ENCODE measurements around the gene SRGAP2B.
"Not testable (repeated sequence)": the region's sequence is repeated elsewhere in the genome, so short reads cannot be mapped to it uniquely, and the experiment has no call there.

The SRGAP2B gene

DNA sequence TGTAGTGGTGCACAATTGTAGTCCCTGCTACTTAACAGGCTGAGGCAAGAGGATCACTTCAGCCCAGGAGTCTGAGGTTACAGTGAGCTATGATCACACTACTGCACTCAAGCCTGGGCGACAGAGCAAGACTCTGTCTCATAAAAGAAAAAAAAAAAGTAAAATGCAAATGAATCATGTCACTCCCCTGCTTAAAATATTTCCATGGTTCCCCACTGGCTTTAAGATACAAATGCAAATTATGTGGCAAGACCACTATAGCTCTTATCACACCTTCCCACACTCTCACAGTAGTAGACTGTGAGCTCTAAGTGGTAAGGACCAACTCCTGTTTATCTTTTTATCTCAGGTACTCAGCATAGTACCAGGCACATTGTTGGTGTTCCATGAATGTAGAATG, 53.6 kb downstream of the SRGAP2B start:
- not testable (repeated sequence) for DNase-seq

DNA sequence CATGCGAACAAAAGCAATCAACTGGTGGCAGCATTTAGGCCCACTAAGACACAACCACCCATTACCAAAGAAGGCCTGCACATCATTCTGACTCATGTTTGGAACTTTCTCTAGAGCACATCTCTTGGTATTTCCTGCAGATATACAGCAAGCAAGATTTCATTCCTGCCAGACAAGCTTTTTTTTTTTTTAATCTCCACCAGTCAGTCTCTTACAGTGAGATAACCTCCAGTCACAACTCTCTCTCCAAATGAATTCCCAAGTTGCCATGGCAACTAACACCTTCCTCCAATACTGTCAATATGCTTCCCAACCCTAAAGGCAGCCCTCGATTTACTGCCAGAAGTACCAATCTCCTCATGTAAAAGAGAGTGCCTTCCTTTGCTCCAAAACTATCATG, 59.1 kb downstream of the SRGAP2B start:
- DNase-seq, result not testable (repeated sequence)

DNA sequence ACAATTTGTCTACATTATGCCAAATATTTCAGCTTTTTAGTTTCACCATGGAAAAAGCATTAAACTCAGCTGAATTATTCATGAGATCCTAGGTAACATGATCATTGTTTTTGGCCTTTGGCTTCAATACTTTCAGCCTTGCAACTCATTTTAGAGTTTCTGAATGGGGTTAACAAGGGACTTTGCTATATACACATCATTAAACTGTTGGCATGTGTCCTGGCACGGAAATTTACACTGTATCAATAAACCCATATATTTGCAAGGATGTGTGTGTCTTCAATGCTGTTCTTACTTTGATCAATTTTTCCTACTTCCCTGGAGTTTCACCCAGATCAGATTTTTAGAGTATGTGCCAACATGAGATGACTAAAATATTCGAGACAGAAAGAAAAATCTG, 61.6 kb downstream of the SRGAP2B start:
- not testable (repeated sequence) for DNase-seq

DNA sequence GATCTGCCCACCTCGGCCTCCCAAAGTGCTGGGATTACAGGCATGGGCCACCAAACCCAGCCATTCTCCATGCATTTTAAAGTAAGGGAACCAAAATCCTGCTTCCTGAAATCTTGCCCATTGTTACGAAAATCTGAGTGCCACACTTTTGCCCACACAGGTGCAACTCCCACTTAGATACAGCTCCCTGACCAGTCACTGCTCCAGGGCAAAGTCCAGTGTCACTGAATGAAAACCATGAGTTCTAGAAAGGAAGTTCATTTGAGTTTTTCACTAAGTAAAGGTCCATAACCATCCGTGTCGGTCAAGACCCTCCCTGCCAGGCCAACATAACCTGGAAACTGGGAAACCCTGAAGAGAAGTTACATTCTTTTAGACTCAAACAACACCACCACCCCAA, 67.9 kb downstream of the SRGAP2B start:
- DNase-seq, result not testable (repeated sequence)

DNA sequence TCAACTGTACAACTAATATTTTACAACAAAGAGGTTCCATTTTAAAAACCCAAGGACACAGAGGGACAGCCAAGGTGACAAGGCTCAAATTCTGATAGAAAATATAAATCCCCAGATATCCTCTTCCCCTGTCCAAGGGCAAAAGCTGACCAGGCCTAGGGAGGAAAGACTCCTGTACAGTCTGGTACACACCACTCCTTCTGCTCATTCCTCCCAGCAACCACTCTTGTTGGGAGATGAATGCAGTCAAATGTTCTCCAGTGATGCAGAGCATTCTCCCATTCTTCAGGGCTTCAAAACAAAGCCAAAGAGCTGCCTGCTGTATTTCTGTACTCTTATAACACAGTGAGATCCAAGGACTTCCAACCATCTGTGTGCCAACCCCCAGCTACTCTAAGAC, 69.8 kb downstream of the SRGAP2B start:
- DNase-seq, result not testable (repeated sequence)

DNA sequence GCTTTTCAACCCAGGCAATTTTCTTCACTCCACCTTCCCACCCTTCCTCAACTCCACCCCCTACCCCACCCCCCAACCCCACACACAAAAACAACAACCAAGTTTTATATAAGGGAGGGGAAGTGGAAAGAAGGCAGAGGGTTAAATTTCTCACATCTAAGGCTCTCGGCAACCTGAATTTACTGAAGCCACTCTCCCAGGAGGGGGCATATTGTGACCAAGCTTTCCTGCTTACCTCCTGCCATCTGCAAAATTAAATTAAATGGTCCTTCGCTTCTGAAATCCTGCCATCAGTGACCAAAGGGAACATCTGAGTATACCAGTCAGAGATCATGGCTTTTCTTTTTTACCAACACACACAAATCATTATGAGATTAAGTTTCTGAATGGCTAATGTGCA, 72.9 kb downstream of the SRGAP2B start:
- DNase-seq, result not testable (repeated sequence)

DNA sequence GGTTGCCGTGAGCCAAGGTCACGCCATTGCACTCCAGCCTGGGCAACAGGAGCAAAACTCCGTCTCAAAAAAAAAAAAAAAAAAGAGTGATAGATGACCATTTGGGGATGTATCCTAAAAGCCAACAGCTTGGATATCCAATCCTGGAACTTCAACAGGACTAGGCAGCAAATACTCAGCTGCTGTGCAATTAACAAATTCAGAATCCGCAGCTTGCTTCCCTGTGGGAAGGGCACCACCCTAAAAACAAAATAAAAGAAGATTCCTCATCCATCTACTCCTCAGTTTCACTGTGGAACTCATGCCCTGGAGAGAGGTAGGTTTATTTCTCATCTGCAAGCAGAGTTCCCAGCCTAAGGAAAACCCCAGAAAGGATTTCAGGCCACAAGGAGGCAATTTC, 73.4 kb downstream of the SRGAP2B start:
- not testable (repeated sequence) for DNase-seq

DNA sequence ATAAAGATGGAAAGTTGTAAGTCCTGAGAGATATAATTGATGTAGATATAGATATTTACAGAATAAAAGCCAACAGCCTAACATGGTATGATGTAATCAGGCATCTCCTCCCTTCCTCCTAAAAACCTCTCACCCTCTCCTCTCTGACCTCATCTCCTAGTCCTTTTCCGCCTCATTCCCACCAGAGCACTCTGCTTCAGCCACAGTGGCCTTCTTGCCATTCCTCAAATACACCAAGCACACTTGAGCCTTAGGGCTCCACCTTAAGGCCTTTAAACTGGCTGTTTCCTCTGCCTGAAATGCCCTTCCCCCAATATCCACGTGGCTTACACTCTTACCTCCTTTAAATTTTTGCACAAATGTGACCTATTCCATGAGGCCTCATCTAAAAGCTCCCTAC, 75.4 kb downstream of the SRGAP2B start:
- not testable (repeated sequence) for DNase-seq

DNA sequence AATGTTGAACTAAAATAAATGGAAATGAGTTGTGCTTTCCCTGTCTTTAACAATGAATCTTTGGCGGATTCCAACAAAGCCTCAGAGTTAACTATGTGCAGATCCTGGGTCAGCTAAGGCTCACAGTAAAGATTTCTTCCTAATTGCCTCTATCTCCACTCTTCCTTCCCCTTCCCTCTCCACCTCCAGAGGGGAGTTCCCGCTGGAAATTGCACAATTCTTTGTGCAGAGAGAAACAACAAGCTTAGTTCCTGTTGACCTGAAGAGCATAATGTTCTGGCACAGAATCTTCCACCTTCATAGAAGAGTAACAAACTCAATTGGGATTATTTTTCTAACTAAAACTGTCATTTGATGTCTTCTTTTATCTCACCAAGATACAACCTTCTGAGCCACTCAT, 77.4 kb downstream of the SRGAP2B start:
- DNase-seq, result not testable (repeated sequence)

DNA sequence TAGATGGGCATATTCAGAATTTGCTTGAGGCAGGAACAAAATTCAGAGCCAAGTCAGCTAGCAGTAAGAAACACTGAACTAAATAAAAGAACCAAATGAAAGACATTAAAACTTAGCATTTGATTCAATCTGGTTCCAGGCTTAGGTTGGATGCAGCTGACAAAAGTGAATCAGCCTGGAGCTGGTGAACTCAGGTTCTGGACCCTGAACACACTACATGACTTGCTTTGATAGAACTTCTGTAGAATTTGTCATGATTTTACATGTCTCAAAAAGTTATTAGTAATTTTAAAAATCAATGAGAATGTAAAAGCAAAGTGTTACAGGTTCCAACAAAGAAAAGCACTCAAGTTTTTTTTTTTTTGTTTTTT, 78.7 kb downstream of the SRGAP2B start:
- not testable (repeated sequence) for DNase-seq

DNA sequence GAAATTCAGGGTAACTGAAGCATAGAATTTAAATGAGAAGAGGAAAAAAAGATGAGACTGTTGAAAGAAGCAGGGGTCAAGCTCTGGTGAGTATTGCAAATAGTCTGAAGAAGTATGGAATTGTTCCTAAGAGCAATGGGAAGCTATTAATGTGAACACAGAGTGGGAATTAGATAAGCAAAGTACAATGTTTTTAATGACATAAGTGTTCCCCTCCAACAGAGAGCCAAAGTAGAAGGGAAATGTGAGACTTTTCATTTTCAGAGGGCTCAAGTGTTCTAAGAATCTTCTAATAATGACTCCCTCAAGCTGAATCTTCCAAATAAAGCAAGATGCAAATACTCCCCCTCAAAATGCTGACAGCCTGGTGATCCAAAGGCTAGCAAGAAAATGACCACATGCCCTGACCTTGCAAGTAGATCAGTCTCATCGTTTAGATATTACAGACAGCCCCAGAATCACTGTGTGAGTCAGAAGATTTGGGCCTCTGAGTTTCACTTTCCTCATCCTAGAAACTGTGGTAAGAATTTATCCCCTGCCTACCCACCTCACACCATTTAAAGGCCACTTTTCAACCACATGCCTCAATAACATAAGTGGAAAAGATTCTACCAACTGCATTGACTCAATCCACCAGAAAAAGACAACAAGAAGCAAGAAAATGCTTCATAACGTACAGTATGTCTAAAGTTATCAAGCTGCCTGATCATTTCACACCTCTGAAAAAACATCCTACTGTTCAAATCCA, 79.2 kb downstream of the SRGAP2B start:
- DNase-seq, result not testable (repeated sequence)

DNA sequence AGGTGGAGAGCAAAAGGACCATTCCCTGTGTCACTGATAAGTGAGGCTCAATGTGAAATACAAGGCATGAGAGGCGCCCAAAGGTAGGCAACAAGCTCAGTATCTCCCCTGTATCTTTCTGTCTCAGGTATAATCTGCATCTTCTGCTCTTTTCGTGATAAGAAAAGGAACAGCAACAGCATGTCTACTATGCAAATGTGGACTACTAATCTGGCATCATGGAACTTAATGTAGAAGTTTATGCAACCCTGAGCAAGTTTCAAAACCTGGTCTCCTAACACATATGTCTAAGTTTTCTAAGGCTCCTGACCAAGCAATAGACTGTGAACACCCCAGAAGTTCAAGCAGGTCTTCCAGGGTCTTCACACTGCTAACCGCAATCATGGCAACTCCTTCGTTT, 81.8 kb downstream of the SRGAP2B start:
- DNase-seq, result not testable (repeated sequence)

DNA sequence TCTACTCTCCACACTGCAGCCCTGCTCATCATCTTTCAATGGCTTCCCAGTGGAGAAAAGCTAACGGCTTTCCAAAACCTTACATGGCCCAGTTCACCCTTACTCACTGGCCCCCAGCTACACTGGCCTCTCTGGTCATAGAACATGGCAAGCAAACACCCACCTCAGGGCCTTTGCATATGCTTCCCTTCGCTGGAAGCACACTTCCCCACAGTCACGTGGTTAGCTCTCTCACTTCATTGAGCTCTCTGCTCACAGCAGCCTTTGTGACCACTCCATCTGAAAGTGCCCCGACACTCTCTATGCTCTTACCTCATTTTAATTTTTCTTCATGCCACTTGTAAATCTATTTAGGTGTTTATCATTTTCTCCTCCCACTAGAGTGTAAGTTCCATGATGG, 83.3 kb downstream of the SRGAP2B start:
- not testable (repeated sequence) for DNase-seq

DNA sequence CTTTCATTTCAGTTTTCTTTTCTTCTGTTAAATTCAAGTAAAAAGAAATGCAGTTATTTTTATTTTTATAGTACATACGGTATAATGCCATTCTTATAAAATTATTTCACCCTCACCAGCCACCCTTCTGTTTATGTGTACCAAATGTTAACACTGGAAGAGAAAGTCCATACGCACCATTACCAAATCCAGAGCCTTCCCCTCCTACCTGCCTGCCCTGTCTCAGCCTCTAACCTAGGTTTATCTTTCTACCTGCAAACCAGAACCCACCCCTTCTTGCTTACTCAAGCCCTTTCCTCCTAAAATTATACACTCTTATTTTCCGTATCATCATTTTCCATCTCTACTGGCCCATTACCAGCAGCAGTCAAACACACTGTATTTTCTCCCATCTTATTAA, 84.5 kb downstream of the SRGAP2B start:
- not testable (repeated sequence) for DNase-seq

DNA sequence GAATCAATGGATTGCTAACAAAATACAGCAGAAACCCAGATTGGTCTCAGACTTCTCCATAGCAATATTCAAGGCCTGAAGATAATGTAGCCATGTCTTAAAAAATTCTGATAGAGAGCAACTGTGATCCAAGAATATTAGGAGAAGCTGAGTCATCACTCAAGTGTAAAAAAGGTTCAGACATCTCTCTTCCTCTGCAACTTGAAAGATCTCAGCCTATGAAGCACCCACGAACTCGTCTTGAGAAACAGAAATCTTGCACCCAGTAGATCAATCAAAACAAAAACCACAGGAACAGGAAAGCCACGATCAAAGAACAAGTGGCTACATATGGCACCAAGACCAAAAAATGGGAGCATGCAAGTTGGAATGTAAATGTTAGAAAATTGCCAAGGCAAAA, 85.2 kb downstream of the SRGAP2B start:
- not testable (repeated sequence) for DNase-seq

DNA sequence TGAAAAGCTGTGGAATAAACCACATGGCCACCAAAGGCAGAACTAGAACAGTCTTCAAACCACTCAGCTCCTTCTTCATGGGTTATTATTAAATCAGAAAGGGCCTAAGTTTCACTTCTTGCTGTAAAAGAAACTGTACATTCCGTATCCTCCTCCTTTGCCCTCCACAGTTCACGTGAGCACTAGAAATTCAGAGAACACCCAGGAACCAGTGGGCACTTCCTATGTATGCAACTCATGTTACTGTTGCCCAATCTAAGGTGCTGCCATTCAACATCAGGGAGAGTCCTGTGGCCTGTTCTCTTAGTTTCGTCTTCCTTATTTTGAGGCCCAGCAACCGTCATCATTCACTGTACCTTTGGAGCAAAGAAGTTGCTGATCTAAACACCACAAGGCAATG, 86.7 kb downstream of the SRGAP2B start:
- DNase-seq, result not testable (repeated sequence)

DNA sequence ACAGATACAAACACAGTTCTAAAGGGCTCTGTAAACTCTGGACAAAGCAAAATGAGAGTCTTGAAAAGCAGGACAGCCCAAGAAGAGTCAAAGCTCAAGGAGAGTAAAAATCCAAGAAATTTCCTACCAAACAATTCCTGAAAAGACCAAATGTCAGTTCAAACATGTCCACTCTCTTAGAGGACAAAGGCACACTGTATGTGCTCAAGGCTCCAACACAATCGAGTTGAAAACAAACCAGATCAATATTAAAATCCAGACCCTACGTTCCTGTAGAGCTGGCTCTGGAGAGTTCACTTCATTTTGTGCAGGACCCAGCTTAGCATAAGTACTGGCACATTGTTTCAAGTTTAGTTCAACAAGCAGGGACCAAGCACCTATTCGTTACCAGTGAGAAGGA, 90.0 kb downstream of the SRGAP2B start:
- not testable (repeated sequence) for DNase-seq

DNA sequence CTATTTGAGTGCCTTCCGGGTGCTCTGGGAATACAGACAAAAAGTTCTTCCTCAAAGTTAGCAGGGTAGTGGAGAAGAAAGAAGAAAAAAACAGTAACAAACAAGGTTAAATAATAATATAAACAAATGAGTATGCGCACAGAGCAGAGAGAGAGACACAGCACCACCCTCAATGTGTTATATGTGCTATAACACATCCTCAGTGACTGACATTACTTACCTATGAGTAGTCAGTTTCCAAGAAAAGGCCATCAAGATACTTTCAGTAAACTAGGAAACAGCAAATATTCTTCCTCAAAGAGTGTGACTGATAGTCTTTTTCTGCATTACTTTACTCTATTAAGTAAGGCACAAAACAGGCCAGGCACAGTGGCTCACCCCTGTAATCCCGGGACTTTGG, 93.7 kb downstream of the SRGAP2B start:
- not testable (repeated sequence) for DNase-seq

DNA sequence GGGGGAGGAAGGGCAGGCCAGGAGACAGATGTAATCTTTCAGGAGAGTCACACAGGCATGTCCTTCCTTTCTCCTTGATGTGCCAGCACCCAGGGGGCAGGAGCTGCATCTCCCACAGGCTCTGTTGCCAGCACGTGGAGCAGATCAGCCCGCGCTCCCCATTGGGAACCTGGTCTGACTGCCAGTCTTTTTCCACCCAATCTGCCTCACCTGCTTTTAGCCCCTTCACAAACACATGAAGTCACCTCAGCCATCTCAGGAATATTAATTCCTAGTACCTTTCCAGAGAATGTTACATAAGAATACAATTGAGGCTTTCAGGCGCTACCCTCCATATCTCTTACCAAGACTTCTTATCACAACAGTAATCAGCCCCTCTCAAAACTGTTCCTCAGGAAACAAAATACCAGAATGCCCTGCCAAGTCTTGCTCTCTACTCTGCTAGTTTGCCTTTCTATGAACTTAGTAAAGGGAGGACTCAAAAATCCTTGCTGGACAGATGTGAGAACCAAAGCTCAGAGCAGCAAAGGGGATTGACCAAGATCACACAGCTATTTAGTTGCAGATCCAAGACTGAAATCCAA, 94.3 kb downstream of the SRGAP2B start:
- not testable (repeated sequence) for DNase-seq

DNA sequence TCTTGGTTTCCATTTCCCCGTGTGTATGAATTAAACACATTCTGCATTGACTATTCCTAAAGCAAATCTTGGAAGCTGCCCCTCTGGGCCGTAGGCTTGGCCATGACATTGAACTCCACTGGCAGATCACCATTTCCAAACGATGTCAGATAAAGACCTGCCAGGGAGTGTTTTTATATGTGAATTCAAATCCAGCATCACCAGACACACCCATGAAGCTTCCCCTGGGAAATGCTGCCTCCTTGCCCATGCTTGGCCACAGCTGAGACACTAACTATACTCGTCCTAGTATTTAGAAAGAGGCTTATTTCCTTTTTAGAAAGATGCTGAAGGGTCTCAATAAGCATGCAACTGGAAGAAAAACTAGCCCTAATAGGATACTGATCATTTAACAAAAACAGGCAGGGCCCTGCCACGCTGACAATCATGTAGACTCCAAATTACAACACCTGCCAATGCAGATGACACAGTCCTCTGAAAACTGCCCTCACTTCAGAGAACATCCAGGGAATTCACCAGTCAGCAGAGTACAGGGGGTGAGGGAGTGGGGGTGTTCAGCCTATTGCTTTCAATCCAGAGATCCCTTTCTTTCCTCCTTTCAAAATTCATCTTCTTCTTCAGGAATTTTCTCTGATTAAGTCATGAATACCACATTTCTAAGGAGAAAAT, 94.9 kb downstream of the SRGAP2B start:
- not testable (repeated sequence) for DNase-seq

DNA sequence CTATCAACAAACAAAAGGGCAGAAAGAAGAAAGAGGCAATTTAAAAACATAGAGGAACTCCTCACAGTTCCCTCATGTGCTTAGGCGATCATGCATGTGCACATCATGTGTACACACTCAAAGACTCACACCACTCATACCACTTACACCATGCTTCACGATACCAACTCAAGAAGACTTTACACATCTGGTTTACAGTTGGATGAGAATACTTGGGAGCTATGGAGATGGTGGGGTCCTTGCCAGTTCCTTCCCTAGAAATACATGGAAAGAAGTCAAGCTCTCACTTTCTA, 96.2 kb downstream of the SRGAP2B start:
- not testable (repeated sequence) for DNase-seq

DNA sequence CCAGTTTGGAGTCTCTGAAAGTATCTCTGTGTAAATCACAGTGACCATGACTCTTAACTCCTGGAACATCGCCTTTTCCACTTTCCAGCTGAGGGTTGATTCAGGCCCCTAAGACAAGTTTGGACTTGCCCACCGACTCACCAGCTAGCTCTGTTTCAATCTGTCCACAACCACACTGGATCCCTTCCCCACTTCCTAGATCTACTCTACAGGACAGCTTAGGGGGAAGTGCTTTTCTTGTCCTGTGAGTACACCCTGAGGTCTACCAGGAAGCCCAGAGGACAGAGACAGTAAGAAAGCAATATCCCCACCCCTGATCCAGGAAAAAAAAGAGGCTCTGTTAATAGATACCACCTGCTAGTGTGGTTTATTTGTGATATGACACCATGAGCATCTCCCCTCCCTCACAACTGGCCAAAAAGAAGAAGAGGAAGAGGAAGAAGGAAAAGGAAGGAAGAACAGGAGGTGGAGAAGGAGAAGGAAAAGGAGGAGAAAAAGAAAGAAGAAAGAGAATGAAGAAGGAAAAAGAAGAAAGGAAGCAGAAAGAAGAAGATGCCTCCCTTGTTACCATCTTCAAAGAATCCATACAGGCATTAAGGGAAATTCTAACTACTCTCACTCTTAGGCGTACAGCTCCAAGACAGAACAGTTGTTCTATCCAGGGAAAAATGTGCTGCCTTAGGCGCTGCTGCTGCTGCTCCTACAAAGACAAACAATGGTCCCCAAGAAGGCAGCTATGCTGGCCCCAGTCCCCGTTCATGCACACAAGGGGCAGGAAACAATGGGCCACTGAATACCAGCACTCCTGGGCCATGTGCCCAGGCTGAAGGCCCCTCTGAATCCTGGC, 96.8 kb downstream of the SRGAP2B start:
- DNase-seq, result not testable (repeated sequence)

DNA sequence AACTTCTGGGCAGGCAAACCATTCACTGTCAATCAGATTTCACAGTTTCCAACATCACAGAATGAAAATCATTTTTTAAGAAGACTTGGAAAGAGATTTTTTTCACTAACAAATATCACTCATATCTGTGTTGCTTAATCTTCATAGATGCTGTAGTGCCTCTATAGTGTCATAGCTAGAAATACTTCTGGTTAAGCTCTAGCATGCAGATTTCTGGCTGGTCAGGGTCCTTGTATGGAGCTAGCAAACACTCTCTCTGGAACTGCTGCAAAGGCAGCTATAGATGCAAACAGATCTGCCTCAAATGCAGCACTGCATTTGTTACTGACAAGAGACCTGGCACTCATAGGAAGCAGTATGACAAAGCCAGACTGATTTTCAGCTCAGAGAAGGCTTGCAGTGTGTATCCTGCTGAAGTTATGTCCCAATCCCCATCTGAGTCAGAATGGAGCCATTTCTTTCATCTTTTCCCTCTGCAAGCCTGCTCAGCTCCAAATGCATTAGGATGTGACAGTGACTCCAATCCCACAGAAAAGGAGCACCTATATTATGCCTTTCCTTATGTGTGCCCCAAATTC, 99.2 kb downstream of the SRGAP2B start:
- not testable (repeated sequence) for DNase-seq
